Measurements from ENCODE around the gene PIGZ.

DNA sequence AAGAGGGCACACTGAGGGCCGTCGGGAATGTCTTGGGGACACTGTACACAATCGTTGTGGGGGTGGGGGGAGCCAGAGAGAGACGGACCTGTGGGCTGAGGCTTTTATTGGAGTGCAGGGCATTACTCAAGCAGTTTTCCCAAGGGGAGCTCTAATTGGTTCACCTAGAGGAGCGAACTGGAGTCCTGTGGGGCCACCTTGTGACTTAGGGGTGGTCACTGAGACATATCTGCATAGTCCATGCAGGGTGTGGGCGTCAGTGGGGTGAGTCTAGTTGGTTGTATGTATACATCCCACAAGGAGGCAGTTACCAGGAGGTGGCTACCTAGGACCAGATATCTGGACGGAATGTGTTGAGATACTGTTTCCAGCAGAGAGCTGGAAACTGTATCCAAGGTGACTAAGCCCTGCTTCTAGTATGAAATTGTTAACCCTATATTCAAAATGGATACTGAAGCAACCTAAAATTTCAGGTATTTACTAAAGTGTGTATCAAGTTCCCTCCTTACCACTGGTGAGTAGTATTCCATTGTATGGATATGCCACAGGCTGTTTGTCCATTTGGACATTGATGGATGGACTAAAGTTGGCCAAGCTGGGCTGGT is 2.6 kb upstream of the PIGZ start:
- no peak for TF ChIP-seq POLR2A (IDR thresholded peaks at IDR 0.05)
- TF ChIP-seq, protein P1, sequence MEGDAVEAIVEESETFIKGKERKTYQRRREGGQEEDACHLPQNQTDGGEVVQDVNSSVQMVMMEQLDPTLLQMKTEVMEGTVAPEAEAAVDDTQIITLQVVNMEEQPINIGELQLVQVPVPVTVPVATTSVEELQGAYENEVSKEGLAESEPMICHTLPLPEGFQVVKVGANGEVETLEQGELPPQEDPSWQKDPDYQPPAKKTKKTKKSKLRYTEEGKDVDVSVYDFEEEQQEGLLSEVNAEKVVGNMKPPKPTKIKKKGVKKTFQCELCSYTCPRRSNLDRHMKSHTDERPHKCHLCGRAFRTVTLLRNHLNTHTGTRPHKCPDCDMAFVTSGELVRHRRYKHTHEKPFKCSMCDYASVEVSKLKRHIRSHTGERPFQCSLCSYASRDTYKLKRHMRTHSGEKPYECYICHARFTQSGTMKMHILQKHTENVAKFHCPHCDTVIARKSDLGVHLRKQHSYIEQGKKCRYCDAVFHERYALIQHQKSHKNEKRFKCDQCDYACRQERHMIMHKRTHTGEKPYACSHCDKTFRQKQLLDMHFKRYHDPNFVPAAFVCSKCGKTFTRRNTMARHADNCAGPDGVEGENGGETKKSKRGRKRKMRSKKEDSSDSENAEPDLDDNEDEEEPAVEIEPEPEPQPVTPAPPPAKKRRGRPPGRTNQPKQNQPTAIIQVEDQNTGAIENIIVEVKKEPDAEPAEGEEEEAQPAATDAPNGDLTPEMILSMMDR (IDR thresholded peaks at IDR 0.05 in 8 of 11, conservative IDR thresholded peaks at IDR 0.05 in 3 of 11), result no peak
- TF ChIP-seq POLR2AphosphoS5 (IDR thresholded peaks at IDR 0.05), result no peak
